ENCODE results near the gene PGAP1.

The PGAP1 gene, protein sequence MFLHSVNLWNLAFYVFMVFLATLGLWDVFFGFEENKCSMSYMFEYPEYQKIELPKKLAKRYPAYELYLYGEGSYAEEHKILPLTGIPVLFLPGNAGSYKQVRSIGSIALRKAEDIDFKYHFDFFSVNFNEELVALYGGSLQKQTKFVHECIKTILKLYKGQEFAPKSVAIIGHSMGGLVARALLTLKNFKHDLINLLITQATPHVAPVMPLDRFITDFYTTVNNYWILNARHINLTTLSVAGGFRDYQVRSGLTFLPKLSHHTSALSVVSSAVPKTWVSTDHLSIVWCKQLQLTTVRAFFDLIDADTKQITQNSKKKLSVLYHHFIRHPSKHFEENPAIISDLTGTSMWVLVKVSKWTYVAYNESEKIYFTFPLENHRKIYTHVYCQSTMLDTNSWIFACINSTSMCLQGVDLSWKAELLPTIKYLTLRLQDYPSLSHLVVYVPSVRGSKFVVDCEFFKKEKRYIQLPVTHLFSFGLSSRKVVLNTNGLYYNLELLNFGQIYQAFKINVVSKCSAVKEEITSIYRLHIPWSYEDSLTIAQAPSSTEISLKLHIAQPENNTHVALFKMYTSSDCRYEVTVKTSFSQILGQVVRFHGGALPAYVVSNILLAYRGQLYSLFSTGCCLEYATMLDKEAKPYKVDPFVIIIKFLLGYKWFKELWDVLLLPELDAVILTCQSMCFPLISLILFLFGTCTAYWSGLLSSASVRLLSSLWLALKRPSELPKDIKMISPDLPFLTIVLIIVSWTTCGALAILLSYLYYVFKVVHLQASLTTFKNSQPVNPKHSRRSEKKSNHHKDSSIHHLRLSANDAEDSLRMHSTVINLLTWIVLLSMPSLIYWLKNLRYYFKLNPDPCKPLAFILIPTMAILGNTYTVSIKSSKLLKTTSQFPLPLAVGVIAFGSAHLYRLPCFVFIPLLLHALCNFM

DNA sequence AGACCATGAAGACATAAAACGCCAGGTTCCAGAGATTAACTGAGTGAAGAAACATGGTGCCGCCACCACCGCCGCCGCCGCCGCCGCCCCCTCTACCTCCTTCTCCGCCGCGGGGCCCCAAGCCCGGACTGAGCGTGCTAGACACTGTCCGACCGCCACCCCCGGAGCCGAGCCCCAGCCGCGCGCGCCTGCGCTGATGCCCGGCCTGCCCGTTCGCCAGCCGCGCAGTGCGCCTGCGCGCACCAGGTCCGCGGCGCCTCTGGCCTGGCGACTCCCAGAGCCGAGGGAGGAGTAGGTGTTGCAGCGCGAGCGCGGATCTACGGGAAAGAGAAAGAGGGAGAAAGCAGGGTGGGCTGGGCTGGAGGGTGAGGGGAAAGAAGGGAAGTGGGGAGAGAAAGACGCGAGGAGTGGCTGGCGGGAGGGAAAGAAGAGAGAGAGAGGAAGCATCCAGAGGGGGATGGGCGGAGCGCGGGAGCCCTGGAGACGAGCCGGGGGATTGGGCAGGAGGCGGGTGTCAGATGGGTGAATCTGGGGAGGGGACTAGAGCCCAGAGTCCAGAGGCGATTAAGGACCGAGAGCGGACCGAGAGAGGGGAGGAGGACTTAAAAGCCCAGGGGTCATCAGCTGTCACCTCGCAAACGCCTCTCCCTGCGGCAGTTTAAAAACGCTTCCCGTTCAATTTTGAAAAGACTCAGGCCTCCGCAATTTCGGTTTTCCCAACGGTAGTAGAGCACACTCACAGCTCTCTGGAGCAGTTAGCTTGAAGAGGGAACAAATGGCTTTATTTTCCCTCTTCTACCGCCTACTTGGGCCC lies at the start of gene PGAP1:
PGAP1 (minus strand) TSS at position 146 of the 814 bp plus-strand sequence; CDS start at position 55, 91 bp downstream.
- peak; percentile 94 for ATAC-seq
- DNase-seq, result peak; percentile 92

DNA sequence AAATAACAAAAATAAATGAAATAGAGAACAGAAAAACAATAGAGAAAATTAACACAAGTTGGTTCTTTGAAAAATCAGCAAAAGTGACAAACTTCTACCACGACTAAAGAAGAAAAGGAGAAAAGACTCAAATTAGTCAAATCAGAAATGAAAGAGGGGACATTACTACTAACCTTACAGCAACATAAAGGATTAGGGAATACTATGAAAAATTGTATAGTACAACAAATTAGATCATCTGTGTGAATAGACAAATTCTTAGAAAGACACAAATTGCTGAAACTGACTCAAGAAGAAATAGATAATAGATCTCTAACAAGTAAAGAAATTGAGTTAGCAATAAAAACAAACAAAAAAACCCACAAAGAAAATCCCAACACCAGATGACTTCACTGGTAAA lies 48.5 kb upstream of the PGAP1 start:
- DNase-seq (no peak), ATAC-seq (no peak)

DNA sequence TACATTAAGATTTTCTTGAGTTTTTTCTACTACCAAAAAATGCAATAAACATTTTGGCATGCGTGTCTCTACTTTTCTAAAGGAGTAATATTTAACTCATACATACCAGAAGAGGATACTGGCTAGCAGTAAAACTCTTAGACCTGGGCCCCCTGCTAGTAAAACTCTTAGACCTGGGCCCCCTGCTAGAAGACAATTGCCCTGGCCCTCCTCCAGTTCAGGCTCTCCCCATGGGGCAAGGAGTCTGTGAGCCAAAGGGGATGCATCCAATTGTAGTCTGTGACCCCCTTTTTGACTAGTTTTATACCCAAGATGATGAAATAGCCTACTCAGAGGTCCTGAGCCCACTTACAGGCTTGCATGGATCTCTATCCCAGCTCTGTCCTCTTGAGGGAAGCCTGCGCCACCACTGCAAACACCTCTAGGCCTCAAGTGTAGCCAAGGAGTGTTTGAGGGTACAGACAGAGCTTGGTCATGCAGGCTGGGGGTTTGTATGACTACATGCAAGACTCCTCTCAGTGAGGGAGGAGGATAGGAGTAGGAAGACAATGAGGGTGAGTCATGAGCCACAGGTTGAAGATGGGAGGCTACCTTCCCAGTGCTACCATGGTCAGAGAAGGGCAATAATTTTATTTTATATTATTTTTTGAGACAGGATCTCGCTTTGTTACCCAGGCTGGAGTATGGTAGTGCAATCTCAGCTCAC lies 45.2 kb upstream of the PGAP1 start:
- DNase-seq (no peak), ATAC-seq (peak; percentile 99)

DNA sequence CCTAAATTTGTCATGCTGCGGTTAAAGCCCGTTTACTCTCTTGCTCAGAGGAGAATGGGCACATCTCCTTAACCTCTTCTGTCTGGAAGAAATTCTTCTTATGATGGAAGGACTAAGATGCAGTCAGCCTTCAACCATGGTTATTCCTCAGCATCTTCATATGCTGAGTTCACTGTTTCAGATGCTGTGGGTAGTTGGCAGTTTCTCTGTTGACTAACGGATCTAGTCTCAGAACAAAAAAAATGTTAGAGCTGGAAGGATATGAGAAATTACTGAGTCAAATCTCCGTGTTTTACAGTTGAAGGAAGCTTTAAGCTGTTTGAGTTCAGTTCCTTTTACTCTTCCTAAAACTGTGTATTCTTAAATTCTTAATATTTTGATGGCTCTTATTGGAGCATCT lies 43.6 kb upstream of the PGAP1 start:
- DNase-seq (no peak), ATAC-seq (no peak)

DNA sequence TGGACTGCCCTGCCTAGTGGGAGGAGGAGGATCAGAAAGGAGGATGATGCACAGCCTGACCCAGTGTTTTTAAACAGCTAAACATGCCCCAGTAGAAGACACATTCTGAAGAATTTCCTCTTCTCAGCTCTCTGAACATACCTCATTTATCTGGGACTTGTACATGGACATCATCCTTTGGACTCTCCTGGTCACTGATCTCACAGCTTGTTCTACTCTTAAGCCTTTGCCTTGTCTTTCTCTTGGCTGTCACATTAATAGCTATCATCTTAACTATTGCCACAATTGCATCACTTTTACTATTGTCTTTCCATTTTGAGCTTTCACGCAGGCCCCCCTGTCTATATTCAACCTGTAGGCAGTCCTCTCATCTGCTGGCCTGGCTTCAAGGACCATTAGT lies 42.0 kb upstream of the PGAP1 start:
- DNase-seq (no peak), ATAC-seq (no peak)

DNA sequence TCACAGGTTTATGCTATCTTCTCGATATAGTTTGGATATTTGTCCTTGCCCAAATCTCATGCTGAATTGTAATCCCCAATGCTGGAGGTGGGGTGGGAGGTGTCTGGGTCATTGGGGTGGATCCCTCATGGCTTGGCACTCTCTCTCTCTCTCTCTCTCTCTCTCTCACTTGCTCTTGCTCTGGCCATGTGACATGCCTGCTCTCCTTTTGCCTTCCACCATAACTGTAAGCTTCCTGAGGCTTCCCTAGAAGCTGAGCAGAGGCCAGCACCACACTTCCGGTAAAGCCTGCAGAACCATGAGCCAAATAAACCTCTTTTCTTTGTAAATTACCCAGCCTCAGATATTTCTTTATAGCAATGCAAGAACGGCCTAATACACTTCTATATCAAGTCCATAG lies 41.3 kb upstream of the PGAP1 start:
- ATAC-seq (no peak), DNase-seq (no peak)

DNA sequence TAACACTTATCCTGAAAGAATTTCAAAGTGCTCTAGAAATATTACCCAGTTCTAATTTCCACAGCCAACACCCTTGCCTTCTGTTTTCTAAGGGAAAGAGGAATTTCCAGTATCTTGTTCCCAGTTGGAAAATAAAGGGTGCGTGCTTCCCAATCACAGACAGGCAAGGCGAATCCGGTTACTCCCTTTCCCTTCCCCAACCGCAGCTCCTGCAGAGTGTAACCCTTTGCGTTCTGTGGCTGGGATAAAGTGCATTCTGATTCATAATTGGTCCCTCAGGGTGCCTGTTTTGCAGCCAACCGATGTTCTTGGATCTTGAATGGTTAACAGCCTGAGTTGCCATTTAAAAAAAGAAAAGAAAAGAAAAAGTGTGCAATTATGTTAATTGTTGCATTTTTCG lies 40.6 kb upstream of the PGAP1 start:
- no peak for DNase-seq
- ATAC-seq, result no peak

DNA sequence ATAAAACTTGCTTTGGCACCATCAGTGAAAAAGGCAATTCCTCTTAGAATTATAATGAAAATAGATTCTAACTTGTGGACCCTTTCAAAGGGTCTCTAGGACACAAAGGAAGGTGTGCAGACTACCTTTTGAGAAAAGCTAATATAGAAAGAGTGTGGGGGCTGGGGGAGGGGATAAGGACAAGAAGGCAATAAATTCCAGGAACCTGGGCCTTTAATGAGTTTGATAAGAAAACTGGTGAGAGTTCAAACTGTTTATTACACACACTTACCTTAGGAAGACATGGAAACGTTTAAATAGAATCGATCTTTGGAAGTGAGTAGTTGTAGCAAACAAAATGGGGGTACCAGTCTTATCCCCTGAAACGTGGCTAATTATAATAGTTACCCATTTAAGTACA lies 39.6 kb upstream of the PGAP1 start:
- no peak for ATAC-seq
- DNase-seq, result no peak

DNA sequence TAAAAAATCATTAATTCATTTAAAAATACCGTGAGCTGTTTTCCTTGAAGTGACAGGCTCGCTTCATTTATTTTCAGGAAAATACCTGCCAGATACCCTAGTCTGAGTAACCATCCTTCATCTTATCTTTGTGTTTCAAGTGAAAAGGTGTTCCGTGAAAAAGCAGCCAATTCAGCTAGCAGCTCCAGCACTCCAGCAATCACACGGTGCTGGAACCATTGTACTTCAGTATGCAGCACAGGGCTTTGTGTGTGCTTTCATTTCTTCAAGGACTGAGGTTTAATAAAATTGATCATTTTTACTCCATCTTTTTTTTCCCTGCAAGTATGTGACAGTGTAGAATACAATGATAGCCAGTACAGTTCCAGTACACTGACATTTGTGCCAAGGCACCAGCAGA lies 39.1 kb upstream of the PGAP1 start:
- DNase-seq, result no peak
- no peak for ATAC-seq

DNA sequence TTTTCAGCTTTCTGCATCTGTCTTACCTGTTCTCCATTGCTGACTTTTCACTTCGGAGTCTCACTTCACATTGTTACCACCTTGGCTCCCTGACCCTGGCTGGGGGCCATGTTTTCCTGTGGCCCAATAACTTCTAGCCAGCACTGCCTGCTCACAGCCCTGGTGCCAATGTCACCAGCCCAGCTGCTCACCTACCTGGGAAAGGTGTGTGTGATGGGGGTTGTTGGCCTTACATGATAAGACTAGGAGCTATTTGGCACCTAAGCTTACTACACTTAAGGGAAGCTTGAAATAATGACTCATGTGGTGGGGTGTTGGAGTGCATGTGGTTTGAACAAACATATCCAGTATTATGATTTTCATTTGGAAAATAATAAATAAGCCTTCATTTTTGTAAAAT lies 37.5 kb upstream of the PGAP1 start:
- ATAC-seq, result no peak

DNA sequence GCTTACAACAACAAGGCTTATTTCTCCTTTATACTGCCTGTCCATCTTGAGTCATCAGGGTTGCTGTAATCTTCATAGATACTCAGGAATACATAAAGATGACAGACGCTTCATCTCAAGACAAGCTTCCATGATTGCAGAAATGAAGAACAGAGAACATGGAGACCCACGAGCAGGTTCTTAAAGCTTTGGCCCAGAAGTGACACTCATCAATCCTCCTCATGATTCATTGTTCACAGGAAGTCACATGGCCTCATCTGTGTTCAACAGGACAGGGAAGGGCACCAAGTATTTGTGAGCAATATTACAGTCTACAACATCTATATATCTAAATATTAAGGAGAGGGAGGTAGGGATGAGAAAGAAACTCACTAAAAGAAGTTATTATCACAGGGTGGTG lies 36.5 kb upstream of the PGAP1 start:
- DNase-seq (no peak), ATAC-seq (peak; percentile 74)

More for the DNA sequence above, 37.5 kb upstream of the PGAP1 start:
- DNase-seq, result no peak

DNA sequence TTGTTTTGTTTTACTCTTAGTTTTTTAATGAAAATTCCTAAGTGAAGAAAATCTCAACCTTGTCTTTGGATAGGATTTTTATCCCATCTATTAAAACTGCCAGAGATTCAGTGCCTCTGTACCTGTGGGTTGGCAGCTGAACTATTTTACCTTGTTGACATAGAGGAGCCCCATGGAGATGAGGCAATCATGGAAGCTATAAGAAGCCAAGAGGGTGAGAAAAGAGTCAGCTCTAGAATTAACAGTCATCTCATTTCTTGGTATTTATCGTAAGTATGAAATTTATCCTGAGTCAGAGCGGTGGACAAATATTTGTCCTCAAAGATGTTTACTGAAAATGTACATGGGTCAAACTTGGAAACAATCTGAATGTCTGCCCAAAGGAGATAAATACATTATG lies 35.8 kb upstream of the PGAP1 start:
- DNase-seq, result no peak
- peak; percentile 48 for ATAC-seq

DNA sequence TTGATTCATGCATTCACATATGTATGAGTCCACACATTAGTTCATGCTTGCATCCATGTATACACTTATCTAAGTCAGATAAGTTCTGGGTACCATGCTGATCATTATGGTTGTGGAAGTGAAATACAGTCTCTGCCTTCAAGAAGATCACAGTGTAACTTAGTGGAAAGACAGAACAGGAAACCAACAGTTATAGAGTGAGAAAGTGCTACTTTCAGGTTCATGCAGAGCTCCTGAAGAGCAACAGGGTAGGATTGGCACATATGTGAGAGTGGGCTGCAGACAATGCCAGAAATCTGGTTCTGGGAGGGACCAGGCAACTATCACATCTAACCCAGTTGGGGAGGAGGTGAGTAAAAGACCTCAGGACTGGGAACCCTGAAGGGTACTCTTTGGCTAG lies 35.4 kb upstream of the PGAP1 start:
- no peak for DNase-seq

DNA sequence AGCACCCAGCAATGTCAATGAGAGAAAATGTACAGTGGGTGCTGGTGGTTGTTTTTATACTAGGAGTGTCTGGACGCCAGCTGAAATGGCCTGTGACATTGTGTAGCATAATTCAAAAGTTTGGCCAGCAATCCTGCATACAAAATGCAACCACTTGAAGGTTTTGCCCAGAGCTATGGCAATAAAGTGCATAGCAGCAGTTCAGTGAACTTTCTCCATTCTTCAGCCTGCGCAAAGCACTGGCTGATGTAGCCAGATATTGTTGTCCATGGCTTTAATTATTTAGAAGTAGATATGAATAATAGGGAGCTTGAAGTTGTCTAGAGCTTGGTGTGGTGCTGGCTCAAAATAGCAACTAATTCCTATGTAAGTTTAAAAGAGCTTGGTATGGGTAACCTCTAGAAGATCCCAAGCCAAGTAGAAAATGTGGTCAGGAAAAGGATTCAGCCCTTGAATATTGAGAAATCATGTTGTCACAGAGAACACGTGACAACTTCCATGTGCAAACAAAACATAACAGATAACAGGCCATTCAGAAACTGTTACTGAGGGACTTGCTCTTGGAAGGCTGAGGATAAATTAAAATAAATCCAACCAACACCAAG lies 33.3 kb upstream of the PGAP1 start:
- ATAC-seq, result no peak
- no peak for DNase-seq

More for the DNA sequence above, 35.4 kb upstream of the PGAP1 start:
- peak; percentile 78 for ATAC-seq

DNA sequence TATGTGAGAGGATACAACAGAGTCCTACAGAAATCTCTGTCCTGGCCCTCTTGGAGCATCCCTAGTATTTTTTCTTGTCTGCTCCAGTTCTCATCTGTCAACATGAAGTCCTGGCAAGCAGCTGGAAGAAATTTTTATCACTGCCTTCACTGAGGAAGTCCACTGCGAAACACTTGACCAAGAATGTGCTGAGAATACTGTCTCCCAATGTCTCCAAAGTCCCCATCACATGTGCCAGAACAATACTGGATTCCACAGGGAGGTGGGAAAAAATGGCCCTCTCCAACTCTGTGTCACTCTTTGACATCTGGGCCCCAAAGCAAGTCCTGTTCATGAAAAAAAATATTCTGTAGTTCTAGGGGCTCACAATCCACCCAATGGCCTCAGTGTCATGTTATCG lies 32.8 kb upstream of the PGAP1 start:
- ATAC-seq, result no peak
- no peak for DNase-seq

DNA sequence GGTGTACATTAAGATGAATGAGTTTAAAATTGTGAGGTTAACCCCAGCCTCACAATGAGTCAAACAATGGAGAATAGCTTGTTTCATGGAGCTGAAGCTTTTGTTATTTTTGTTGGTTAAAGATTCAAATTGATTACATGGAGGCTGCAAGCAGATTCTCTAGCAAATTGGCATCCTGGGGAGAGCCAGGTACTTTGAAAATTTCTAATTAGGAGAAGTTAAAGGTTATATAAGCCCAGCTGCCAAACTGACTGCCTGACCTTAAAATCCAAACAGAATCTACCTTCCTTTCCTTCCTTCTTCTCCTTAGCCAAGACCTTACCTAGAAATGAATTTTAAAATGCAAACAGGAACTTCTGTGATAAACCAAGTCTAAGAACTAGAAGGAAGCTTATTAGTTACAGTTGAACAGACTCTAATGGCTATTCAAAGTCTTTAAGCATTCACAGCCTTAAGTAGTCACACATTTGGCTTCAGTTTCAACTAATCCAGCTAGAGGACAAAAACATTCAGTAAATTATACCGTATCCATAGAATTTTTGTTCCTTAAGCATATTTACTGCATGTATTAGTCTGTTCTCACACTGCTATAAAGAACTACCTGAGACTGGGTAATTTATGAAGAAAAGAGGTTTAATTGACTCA lies 31.5 kb upstream of the PGAP1 start:
- DNase-seq, result no peak
- ATAC-seq, result peak; percentile 33

DNA sequence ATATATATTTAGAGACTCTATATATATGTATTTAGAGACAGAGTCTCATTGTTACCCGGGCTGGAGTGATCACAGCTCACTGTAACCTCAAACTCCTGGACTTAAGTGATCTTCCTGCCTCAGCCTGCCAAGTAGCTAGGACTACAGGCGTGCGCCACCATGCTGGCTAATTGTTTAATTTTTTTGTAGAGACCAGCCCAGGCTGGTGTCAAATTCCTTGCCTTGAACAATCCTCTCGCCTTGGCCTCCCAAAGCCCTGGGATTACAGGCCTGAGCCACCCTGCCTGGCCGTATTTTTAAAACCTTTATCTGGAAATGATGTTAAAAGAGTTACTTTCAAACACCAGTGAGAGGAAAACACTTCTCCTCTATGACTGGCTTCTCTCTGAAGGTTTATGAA lies 30.9 kb upstream of the PGAP1 start:
- DNase-seq (no peak), ATAC-seq (no peak)

DNA sequence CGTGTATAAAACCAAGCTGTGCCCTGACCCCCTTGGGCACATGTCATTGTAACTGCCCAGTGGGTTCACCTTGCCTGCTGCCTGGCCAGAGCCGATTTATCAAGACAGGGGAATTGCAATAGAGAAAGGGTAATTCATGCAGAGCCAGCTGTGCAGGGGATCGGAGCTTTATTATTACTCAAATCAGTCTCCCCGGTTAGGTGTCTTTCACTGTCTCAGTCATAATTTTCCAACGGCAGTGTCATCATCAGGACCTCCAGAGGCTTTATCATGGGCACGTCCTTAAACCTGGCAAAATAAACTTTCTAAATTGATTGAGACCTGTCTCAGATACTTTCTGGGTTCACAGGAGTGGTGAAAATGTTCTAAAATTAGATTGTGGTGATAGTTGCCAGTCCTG lies 29.6 kb upstream of the PGAP1 start:
- ATAC-seq (no peak), DNase-seq (no peak)

DNA sequence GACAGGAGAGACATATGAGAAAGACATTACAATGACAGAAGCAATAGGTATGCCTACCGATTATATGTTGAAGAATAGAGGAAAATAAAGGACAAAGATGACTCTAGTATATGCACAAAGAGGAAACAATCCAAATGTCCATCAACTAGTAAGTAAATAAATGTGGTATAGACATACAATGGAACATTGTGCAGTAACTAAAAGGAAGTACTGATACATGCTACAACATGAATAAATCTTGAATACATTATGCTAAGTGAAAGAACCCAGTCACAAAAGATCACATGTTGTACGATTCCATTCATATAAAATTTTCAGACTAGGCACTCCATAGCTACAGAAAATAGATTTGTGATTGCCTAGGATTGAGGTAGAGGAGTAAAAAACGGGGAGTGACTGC lies 28.5 kb upstream of the PGAP1 start:
- no peak for DNase-seq
- no peak for ATAC-seq

DNA sequence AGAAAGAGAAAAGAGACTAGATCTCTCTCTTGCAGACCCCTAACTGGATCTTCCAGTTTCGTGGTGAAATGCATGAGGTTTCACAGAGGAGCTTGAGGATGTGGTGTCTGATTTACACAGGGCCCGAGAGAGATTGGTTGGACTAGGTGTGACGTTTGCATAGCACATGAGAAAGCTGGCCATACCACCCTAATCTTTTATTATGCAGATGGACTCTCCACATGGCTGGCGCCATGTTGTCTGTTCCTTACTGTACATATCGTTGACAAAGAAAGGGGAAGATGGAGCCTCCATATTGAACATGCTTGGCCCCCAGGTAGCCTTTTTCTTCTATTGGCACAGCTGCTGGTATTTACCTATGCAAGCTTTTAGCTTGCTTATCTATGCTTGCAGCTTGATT lies 27.5 kb upstream of the PGAP1 start:
- DNase-seq (no peak), ATAC-seq (no peak)

DNA sequence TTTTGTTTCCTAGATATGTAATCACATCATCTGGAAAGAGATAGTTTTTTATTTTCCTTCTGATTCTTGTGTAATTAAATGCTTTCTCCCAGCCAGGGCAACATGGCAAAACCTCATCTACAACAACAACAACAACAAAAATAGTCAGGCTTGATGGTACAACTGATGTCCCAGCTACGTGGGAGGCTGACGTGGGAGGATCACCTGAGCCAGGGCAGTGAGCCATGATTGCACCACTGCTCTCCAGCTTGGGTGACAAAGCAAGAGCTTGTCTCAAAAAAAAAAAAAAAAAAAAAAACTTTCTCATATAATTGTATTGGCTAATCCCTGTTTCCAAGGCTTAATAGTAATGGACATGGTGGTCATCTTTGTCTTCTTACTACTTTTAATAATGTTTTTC lies 26.4 kb upstream of the PGAP1 start:
- DNase-seq (no peak), ATAC-seq (no peak)
